Testis (tissue), 2 donors: ENCODE data around the gene ANKRD33B.
"Not testable (repeated sequence)": the region's sequence is repeated elsewhere in the genome, so short reads cannot be mapped to it uniquely, and the experiment has no call there.

Source experiments
- CTCF ChIP-seq, 3 experiments: fragments of 450-650 bp in 2 of 3; fragments of 200-600 bp in 1 of 3; sonication (generic) in 1 of 3; IDR thresholded peaks; one replicate each; pipeline ENCODE4 v1.5.1; 2016 to 2019; ENCODE audit warnings: antibody characterized with exemption in 3 of 3, mild to moderate bottlenecking in 2 of 3, moderate library complexity in 1 of 3
- POLR2A ChIP-seq: fragments of 450-650 bp; IDR thresholded peaks from one replicate; pipeline ENCODE4 v1.6.1; 2017; ENCODE audit warnings: antibody characterized with exemption, mild to moderate bottlenecking, moderate library complexity

- not testable (repeated sequence) for TF ChIP-seq POLR2A; CTCF (IDR thresholded peaks at IDR 0.05)
Measured at GRCh38 chr5:10514572-10514971, 49.3 kb upstream of the ANKRD33B start.
